Measurements from ENCODE around the gene DPPA4.

DNA sequence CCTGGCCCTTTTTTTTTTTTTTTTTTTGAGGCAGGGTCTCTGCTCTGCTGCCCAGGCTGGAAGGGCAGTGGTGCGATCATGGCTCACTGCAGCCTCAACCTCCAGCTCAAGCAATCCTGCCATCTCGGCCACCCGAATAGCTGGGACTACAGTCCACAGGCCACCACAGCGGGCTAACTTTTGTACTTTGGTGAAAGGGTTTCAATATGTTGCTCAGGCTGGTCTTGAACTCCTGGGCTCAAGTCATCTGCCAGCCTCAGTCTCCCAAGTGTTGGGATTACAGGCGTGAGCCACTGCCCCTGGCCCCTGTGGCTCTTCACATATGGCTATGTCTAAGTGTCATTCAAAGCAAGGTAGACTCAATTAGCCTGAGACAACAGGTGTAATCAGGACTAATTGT, 12.2 kb downstream of the DPPA4 start:
- TF ChIP-seq EP300 (IDR thresholded peaks at IDR 0.05) (no peak), POLR2A (IDR thresholded peaks at IDR 0.05) (no peak)
- TF ChIP-seq, protein P1, sequence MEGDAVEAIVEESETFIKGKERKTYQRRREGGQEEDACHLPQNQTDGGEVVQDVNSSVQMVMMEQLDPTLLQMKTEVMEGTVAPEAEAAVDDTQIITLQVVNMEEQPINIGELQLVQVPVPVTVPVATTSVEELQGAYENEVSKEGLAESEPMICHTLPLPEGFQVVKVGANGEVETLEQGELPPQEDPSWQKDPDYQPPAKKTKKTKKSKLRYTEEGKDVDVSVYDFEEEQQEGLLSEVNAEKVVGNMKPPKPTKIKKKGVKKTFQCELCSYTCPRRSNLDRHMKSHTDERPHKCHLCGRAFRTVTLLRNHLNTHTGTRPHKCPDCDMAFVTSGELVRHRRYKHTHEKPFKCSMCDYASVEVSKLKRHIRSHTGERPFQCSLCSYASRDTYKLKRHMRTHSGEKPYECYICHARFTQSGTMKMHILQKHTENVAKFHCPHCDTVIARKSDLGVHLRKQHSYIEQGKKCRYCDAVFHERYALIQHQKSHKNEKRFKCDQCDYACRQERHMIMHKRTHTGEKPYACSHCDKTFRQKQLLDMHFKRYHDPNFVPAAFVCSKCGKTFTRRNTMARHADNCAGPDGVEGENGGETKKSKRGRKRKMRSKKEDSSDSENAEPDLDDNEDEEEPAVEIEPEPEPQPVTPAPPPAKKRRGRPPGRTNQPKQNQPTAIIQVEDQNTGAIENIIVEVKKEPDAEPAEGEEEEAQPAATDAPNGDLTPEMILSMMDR (IDR thresholded peaks at IDR 0.05), result no peak
